ENCODE results near the gene ATAD1. TPM values are rescaled to one million over a fixed set of nuclear protein-coding genes. Genes with fewer than 3 reads are reported as not detected.
"Not testable (repeated sequence)": the region's sequence is repeated elsewhere in the genome, so short reads cannot be mapped to it uniquely, and the experiment has no call there.

ATAD1 gene, protein sequence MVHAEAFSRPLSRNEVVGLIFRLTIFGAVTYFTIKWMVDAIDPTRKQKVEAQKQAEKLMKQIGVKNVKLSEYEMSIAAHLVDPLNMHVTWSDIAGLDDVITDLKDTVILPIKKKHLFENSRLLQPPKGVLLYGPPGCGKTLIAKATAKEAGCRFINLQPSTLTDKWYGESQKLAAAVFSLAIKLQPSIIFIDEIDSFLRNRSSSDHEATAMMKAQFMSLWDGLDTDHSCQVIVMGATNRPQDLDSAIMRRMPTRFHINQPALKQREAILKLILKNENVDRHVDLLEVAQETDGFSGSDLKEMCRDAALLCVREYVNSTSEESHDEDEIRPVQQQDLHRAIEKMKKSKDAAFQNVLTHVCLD
- polyA plus RNA-seq = 35.9 TPM
- long read RNA-seq, donor 1, full-length matches to known transcripts = 1 of 7 reads
- long read RNA-seq, donor 1, partial matches to known transcripts = 0 of 7 reads
- long read RNA-seq, donor 1, other reads (novel, unspliced or antisense) = 6 of 7 reads
- long read RNA-seq, donor 2, full-length matches to known transcripts = 3 of 18 reads
- long read RNA-seq, donor 2, partial matches to known transcripts = 0 of 18 reads
- long read RNA-seq, donor 2, other reads (novel, unspliced or antisense) = 15 of 18 reads
- long read RNA-seq, donor 3 = 0 reads
- long read RNA-seq, donor 4, partial matches to known transcripts = 0 of 1 reads
- long read RNA-seq, donor 4, other reads (novel, unspliced or antisense) = 0 of 1 reads
- long read RNA-seq, donor 5, partial matches to known transcripts = 0 of 7 reads
- long read RNA-seq, donor 5, other reads (novel, unspliced or antisense) = 6 of 7 reads
- long read RNA-seq, donor 6, full-length matches to known transcripts = 3 of 3 reads
- long read RNA-seq, donor 6, partial matches to known transcripts = 0 of 3 reads
- long read RNA-seq, donor 6, other reads (novel, unspliced or antisense) = 0 of 3 reads
- long read RNA-seq, donor 7, full-length matches to known transcripts = 1 of 1 reads
- long read RNA-seq, donor 7, partial matches to known transcripts = 0 of 1 reads
- long read RNA-seq, donor 7, other reads (novel, unspliced or antisense) = 0 of 1 reads
- long read RNA-seq, donor 8, full-length matches to known transcripts = 6 of 18 reads
- long read RNA-seq, donor 8, partial matches to known transcripts = 0 of 18 reads
- long read RNA-seq, donor 8, other reads (novel, unspliced or antisense) = 12 of 18 reads
- long read RNA-seq, donor 9, full-length matches to known transcripts = 4 of 4 reads
- long read RNA-seq, donor 9, partial matches to known transcripts = 0 of 4 reads
- long read RNA-seq, donor 9, other reads (novel, unspliced or antisense) = 0 of 4 reads
- long read RNA-seq, donor 10, full-length matches to known transcripts = 3 of 14 reads
- long read RNA-seq, donor 10, partial matches to known transcripts = 0 of 14 reads
- long read RNA-seq, donor 10, other reads (novel, unspliced or antisense) = 11 of 14 reads
- long read RNA-seq, donor 11, full-length matches to known transcripts = 2 of 10 reads
- long read RNA-seq, donor 11, partial matches to known transcripts = 0 of 10 reads
- long read RNA-seq, donor 11, other reads (novel, unspliced or antisense) = 8 of 10 reads

DNA sequence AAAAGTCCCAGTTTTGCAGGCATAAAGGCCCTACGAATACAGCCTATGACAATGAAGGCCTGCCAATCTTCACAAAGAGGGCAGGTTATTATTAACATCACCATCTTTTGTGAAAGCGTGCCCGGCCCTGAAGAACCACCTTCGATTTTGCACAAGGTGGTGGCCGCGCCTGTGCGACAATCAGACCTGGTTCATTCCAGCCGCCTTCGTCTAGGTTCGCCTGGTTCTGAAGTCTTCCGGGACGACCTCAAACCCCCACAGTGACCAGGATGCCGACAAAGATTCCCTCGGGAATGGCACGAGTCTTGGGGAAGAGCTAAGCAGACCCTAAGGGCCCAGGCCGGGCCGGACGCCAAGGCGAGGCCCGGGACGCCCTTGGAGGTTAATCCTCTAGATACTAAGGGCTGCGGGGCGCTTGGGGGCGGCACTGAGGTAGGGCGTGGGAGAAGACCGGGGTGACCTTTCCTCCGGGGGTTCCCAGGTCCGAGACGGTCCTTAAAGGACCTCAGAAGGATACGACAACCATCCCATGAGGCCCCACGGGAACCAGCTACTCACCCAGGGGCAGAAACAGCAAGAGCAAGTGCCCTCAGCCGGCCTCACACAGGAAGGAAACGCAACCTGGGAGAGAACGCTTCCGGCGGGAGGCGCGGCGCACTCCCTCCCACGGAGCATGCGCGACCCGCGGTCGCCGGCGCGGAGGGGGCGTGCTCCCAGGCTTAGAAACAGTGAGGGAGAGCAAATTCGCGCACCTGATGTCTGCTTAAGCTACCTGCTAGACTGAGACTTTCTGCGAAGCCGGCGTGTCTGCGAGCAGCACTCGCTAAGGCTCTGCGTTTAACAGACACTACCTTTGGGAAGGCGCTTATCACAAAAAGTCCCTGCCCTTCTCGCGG, at the start of gene ATAD1:
TSS of gene ATAD1 (minus strand) at position 618 of the 896 bp plus-strand sequence. CDS start 3,627 bp downstream, outside the sequence.
- Histone ChIP-seq H3K4me3 (ENCODE audit: low read length) (peak within 1 kb of the TSS; percentile 96), H3K4me1 (ENCODE audit: control insufficient read depth, insufficient read depth, low read length) (peaks cover 12% of the 10 kb centered on the region), H3K36me3 (ENCODE audit: control insufficient read depth, insufficient read depth, low read length) (no peaks in the 10 kb centered on the region), H3K9me3 (ENCODE audit: control insufficient read depth, low read depth, low read length) (no peaks in the 10 kb centered on the region), H3K27me3 (ENCODE audit: control insufficient read depth, insufficient read depth, low read length) (no peaks in the 10 kb centered on the region), H3K27ac (ENCODE audit: low read length) (peak within 1 kb of the TSS; percentile 99)
- peak; percentile 90 to 95 for DNase-seq
- no CpG with 5 or more reads among the region's 60 CpGs for WGBS (ENCODE audit: insufficient coverage, low lambda C conversion rate)

- DNase-seq = no peak
- peak overlapping the region; percentile 79 for H3K27ac ChIP-seq (ENCODE audit: low read length)
- H3K4me3 ChIP-seq (ENCODE audit: low read length) = peak overlapping the region; percentile 75
- H3K36me3 ChIP-seq (ENCODE audit: control insufficient read depth, insufficient read depth, low read length) = peaks cover 4% of the 10 kb centered on the region
- peaks cover 6% of the 10 kb centered on the region for H3K4me1 ChIP-seq (ENCODE audit: control insufficient read depth, insufficient read depth, low read length)
- H3K27me3 ChIP-seq (ENCODE audit: control insufficient read depth, insufficient read depth, low read length) = no peaks in the 10 kb centered on the region
- no peaks in the 10 kb centered on the region for H3K9me3 ChIP-seq (ENCODE audit: control insufficient read depth, low read depth, low read length)
Measured at GRCh38 chr10:87867453-87867852, 49.4 kb upstream of the ATAD1 start.

- WGBS (ENCODE audit: insufficient coverage, low lambda C conversion rate) = 20% methylated on average over 1 of the region's 3 CpGs
- H3K4me3 ChIP-seq (ENCODE audit: low read length) = peak overlapping the region; percentile 75
- H3K9me3 ChIP-seq (ENCODE audit: control insufficient read depth, low read depth, low read length) = no peaks in the 10 kb centered on the region
- DNase-seq = no peak
- no peaks in the 10 kb centered on the region for H3K27me3 ChIP-seq (ENCODE audit: control insufficient read depth, insufficient read depth, low read length)
- H3K36me3 ChIP-seq (ENCODE audit: control insufficient read depth, insufficient read depth, low read length) = peaks cover 2% of the 10 kb centered on the region
- H3K27ac ChIP-seq (ENCODE audit: low read length) = peak overlapping the region; percentile 79
- peaks cover 6% of the 10 kb centered on the region for H3K4me1 ChIP-seq (ENCODE audit: control insufficient read depth, insufficient read depth, low read length)
Measured at GRCh38 chr10:87866412-87866974, 48.5 kb upstream of the ATAD1 start.

DNA sequence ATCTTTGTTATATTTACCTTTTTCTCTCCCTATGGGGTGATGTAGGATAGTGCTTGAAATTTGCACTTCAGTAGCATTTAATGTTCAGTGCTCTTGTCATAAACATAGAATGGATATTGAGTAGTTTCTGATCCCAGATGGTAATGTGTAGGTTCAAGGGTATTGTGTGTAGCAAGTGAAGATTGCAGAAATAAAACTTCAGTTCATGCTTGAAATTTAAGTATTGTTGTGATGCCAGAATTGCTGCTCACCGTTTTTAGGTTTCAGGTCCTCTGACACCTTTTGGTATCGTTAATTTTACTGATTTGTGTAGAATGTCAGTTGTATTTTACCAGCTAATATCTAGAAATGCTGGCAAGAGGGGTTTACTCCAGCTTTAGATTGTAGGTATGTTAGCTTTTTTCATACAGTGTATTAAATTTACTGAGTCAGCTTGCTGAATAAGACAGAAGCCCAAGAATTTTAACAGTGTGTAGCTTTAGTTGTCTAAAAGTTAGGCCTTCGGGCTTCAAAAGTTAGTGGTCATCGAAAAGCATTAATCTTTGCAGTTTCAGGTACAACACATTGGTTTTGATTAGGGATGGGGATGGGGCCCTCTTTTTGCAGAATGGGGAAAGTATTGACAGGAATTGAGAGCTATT, 47.3 kb upstream of the ATAD1 start:
- Histone ChIP-seq H3K27me3 (ENCODE audit: control insufficient read depth, insufficient read depth, low read length) (no peaks in the 10 kb centered on the region), H3K36me3 (ENCODE audit: control insufficient read depth, insufficient read depth, low read length) (no peaks in the 10 kb centered on the region), H3K27ac (ENCODE audit: low read length) (peak overlapping the region; percentile 79), H3K4me3 (ENCODE audit: low read length) (peak overlapping the region; percentile 75), H3K9me3 (ENCODE audit: control insufficient read depth, low read depth, low read length) (no peaks in the 10 kb centered on the region), H3K4me1 (ENCODE audit: control insufficient read depth, insufficient read depth, low read length) (peaks cover 10% of the 10 kb centered on the region)
- peak in 1 of 2 donors; percentile 58 for DNase-seq
- WGBS (ENCODE audit: insufficient coverage, low lambda C conversion rate) = no CpG with 5 or more reads among the region's 4 CpGs

DNA sequence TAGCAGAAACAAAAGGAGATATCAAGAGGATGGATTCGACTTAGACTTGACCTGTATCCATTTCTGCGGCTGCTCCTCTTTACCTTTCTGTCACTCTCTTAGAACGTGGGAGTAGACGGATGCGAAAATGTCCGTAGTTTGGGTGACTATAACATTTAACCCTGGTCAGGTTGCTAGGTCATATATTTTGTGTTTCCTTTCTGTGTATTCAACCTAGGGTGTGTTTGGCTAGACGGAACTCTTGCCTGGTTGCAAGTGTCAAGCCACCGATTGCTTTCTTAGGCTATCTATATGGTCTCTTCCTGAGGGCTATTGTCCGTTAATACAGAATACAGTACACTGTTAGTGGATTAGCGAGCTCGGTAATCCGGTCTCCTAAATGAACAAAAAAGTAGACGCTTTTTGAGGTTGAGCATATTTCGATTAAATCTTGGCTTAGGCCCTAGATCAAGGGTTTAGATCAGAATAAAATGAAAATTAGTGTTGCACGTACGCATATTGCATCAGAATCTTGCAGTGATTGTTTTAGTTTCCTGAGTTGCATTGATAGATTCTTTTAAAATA, 46.6 kb upstream of the ATAD1 start:
- Histone ChIP-seq H3K4me1 (ENCODE audit: control insufficient read depth, insufficient read depth, low read length) (peaks cover 11% of the 10 kb centered on the region), H3K4me3 (ENCODE audit: low read length) (peak overlapping the region; percentile 75), H3K9me3 (ENCODE audit: control insufficient read depth, low read depth, low read length) (no peaks in the 10 kb centered on the region), H3K36me3 (ENCODE audit: control insufficient read depth, insufficient read depth, low read length) (no peaks in the 10 kb centered on the region), H3K27me3 (ENCODE audit: control insufficient read depth, insufficient read depth, low read length) (no peaks in the 10 kb centered on the region), H3K27ac (ENCODE audit: low read length) (peak overlapping the region; percentile 79)
- WGBS (ENCODE audit: insufficient coverage, low lambda C conversion rate) = 0% methylated on average over 3 of the region's 16 CpGs
- peak in 1 of 2 donors; percentile 59 for DNase-seq

DNA sequence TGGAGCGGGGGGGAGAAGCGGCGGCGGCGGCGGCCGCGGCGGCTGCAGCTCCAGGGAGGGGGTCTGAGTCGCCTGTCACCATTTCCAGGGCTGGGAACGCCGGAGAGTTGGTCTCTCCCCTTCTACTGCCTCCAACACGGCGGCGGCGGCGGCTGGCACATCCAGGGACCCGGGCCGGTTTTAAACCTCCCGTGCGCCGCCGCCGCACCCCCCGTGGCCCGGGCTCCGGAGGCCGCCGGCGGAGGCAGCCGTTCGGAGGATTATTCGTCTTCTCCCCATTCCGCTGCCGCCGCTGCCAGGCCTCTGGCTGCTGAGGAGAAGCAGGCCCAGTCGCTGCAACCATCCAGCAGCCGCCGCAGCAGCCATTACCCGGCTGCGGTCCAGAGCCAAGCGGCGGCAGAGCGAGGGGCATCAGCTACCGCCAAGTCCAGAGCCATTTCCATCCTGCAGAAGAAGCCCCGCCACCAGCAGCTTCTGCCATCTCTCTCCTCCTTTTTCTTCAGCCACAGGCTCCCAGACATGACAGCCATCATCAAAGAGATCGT, 46.0 kb upstream of the ATAD1 start:
- H3K27me3 ChIP-seq (ENCODE audit: control insufficient read depth, insufficient read depth, low read length); H3K9me3 ChIP-seq (ENCODE audit: control insufficient read depth, low read depth, low read length); H3K4me1 ChIP-seq (ENCODE audit: control insufficient read depth, insufficient read depth, low read length); H3K36me3 ChIP-seq (ENCODE audit: control insufficient read depth, insufficient read depth, low read length): not testable (repeated sequence)
- Histone ChIP-seq H3K4me3 (ENCODE audit: low read length) (peak overlapping the region; percentile 75), H3K27ac (ENCODE audit: low read length) (peak overlapping the region; percentile 79)
- peak in 1 of 2 donors; percentile 62 for DNase-seq
- WGBS (ENCODE audit: insufficient coverage, low lambda C conversion rate) = no CpG with 5 or more reads among the region's 47 CpGs

DNA sequence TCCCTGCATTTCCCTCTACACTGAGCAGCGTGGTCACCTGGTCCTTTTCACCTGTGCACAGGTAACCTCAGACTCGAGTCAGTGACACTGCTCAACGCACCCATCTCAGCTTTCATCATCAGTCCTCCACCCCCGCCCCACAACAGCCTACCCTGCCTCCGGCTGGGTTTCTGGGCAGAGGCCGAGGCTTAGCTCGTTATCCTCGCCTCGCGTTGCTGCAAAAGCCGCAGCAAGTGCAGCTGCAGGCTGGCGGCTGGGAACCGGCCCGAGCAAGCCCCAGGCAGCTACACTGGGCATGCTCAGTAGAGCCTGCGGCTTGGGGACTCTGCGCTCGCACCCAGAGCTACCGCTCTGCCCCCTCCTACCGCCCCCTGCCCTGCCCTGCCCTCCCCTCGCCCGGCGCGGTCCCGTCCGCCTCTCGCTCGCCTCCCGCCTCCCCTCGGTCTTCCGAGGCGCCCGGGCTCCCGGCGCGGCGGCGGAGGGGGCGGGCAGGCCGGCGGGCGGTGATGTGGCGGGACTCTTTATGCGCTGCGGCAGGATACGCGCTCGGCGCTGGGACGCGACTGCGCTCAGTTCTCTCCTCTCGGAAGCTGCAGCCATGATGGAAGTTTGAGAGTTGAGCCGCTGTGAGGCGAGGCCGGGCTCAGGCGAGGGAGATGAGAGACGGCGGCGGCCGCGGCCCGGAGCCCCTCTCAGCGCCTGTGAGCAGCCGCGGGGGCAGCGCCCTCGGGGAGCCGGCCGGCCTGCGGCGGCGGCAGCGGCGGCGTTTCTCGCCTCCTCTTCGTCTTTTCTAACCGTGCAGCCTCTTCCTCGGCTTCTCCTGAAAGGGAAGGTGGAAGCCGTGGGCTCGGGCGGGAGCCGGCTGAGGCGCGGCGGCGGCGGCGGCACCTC, 45.3 kb upstream of the ATAD1 start, which contains the start of the genes KLLN and PTEN:
TSS of gene KLLN (minus strand) at position 481 of the 891 bp plus-strand sequence. CDS start 1,046 bp downstream, outside the sequence.
TSS of gene PTEN (plus strand) at position 573 of the 891 bp plus-strand sequence. CDS start 845 bp downstream, outside the sequence.
- peak within 1 kb of the TSS; percentile 96 for H3K27ac ChIP-seq (ENCODE audit: low read length)
- no CpG with 5 or more reads among the region's 89 CpGs for WGBS (ENCODE audit: insufficient coverage, low lambda C conversion rate)
- DNase-seq = peak; percentile 86 to 96

More for the DNA sequence above, 45.3 kb upstream of the ATAD1 start, which contains the start of the genes KLLN and PTEN:
- Histone ChIP-seq H3K9me3 (ENCODE audit: control insufficient read depth, low read depth, low read length) (no peaks in the 10 kb centered on the region), H3K4me3 (ENCODE audit: low read length) (peak within 1 kb of the TSS; percentile 75), H3K36me3 (ENCODE audit: control insufficient read depth, insufficient read depth, low read length) (no peaks in the 10 kb centered on the region), H3K27me3 (ENCODE audit: control insufficient read depth, insufficient read depth, low read length) (no peaks in the 10 kb centered on the region), H3K4me1 (ENCODE audit: control insufficient read depth, insufficient read depth, low read length) (peaks cover 8% of the 10 kb centered on the region)

Measured in large intestine (tissue), 12 donors.